ENCODE results near the gene KCTD21.

- no peak for TF ChIP-seq POLR2A (IDR thresholded peaks at IDR 0.05)
- TF ChIP-seq, protein P1, sequence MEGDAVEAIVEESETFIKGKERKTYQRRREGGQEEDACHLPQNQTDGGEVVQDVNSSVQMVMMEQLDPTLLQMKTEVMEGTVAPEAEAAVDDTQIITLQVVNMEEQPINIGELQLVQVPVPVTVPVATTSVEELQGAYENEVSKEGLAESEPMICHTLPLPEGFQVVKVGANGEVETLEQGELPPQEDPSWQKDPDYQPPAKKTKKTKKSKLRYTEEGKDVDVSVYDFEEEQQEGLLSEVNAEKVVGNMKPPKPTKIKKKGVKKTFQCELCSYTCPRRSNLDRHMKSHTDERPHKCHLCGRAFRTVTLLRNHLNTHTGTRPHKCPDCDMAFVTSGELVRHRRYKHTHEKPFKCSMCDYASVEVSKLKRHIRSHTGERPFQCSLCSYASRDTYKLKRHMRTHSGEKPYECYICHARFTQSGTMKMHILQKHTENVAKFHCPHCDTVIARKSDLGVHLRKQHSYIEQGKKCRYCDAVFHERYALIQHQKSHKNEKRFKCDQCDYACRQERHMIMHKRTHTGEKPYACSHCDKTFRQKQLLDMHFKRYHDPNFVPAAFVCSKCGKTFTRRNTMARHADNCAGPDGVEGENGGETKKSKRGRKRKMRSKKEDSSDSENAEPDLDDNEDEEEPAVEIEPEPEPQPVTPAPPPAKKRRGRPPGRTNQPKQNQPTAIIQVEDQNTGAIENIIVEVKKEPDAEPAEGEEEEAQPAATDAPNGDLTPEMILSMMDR (IDR thresholded peaks at IDR 0.05) = no peak
Measured at GRCh38 chr11:78224906-78225420, 36.5 kb upstream of the KCTD21 start.
